Stimulated activated CD8-positive, alpha-beta memory T cell treated with anti-CD3 and anti-CD28 coated beads, Interleukin-2, amount 100 ng/mL, for 1 hour (primary cell): ENCODE measurements around the gene SPACA7.
"Not testable (repeated sequence)": the region's sequence is repeated elsewhere in the genome, so short reads cannot be mapped to it uniquely, and the experiment has no call there.

ENCODE experiments used
- DNase-seq, 2 donors: peaks; one replicate each; pipeline ENCODE4 v3.0.0-alpha.2; 2020; ENCODE audit warnings: low read depth in 2 of 2

The SPACA7 gene

GRCh38 chr13:112350300-112350699 is 25.9 kb upstream of the SPACA7 start:
- DNase-seq = no peak

DNA sequence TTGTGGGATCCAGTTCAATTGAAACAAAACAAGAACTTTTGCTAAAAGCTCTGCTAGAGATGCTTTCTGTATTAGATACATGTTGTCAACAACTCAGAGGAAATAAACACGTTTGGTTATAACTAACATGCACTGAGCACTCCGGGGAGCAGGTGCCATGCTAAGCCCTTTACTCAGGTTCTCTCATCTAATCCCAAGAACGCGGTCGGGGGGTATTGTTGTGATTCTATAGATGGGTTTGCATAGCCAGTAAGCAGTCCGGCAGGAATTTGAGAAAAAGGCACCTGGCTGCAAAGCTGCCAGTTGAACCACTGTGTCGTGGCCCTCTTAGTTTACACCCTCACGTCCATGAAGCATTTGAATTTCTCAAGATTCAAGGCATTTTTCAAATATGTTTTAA is 24.3 kb upstream of the SPACA7 start:
- no peak for DNase-seq

DNA sequence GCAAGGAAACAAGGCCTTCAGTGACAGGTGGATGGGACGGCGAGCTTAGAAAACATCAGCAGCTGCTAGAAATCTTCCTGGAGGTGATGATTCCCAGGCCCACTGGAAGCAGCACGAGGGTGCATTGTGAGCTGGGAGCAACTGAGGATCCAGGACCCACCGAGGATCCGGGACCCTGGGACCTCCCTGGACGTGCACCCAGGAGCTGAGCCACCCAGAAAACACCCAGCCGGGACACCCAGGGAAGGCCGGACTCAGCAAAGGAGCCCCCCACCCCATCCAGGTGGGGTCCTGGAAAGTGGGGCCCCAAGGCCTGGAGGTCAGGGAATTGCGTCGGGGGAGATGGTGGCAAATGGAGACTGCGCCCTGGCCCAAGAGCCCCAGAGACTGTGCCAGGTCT is 22.3 kb upstream of the SPACA7 start:
- DNase-seq = no peak

DNA sequence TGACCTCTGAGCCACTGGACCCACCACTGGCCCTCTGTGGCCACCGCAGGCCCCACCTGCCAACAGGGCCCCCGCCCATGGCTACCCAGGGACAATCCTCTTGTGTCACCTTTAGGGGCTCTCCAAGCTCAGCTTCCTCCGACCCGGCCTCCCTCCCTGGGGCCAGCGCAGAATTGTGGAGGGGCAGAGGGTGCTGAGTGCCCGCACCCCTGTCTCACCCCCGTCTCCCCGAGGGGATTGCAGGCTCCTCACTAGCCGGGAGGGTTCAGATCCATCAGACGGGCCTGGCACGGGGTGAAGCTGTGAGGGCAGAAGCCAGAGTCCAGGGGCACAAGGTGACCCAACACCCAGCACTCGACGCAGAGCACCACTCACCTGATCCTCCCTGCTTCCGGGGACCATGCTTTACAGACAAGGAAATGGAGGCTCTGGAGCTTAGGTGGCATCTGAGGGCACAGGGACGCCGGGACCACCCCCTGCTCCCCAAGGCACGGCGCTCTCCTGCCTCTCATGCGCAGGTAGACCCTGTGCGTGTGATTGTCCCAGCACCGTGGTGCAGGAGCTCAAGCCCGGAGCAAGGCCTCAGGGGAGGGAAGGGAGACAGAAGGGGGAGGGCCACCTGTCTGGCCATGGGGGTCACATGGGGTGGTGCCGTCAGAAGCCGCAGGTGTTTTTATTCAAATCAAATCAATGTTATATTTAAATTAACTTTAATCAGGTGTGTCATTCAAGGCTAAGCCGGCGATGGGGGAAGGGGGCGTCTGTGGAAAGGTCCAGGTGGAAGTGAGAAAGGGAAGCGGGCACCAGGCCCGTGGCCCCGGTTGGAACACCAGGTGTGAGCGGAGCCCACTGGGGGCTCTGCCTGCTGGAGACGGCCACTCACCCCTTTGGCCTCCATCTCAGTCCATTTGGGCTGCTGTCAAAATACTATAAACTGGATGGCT is 21.6 kb upstream of the SPACA7 start:
- no peak for DNase-seq

- DNase-seq = no peak
These were observed 20.8 kb upstream of the SPACA7 start for GRCh38 chr13:112355274-112355838.

GRCh38 chr13:112356190-112356589 is 20.0 kb upstream of the SPACA7 start:
- DNase-seq = no peak

GRCh38 chr13:112358156-112358555 is 18.0 kb upstream of the SPACA7 start:
- no peak for DNase-seq

DNA sequence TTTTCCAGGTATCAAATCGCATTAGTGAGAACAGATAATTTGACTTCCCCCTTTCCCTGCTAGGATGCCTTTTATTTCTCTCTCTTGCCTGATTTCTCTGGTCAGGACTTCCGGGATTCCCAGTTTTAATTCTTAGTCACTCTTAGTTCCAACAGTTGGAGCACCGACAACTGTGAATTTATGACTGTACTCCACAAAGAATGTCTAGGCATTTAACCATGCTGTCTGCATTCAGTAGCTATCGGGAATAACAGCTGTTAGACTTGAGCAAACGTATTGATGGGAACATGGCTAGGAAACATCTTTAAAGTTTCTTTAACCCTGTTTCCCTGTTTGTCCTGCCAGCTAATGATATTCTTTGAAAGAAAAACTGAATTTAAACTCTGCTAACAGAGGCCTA is 14.1 kb upstream of the SPACA7 start:
- DNase-seq = no peak

DNA sequence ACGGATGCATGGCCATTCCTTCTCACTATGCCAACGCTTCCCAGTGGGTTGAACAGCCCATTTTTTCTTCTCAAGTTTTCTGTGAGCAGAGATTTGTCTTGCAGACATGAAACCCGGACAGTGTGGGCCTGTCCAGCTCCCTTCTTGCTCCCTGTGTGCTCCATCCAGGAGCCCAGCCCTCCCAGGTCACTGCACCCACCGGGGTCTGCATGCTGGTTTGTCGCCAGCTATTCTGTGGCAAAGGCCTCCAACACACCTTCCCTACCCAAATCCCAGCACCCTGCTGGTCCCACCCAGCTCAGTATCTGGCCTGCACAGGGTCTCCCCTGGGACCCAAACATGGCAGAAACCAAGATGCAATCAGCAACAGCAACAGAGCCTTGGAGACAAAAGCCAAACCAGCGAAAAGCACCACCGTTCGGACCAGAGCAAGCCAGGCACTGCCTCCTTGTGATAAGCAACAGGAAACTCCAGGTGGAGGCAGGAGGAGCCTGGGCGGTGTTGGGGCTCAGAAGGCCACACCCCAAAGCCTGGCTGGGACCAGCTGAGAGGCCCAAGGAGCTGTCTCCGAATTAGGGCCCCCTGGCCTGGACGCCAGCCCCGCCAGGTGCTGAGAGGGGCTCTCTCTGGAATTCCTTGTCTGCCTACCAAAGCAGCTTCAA is 12.2 kb upstream of the SPACA7 start:
- DNase-seq = no peak

GRCh38 chr13:112366907-112367646 is 9.1 kb upstream of the SPACA7 start:
- DNase-seq = no peak

DNA sequence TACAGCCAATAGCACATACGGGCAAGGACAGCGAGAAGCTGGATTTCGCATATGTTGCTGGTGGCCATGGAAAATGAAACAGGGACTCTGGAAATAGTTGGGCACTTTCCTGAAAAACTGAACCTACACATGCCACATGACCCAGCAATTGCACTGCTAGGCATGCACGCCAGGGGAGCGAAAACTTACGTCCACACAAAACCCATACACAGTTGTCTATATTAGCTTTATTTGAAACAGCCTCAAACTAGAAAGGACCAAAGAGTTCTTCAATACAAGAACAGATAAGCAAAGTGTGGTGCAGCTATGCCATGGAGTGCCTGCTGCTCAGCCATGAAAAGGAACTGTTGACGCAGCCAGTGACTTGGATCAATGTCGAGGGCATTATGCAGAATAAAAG is 7.3 kb upstream of the SPACA7 start:
- DNase-seq = no peak

DNA sequence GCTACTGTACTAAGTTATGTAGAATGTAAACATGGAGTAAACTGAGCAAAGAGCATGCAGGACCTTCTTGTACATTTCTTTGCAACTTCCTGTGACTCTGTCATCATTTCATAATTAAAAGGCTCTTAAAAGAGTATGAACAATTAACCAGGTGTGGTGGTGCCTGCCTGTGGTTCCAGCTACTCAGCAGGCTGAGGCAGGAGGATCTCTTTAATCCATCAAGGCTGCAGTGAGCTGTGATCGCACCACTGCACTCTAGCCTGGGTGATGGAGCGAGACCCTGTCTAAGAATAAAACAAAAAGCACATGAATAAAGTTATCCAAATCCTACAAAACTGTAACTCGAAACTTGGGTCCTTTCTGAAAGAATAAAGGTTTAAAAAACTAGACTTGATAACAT is 5.8 kb upstream of the SPACA7 start:
- no peak for DNase-seq

DNA sequence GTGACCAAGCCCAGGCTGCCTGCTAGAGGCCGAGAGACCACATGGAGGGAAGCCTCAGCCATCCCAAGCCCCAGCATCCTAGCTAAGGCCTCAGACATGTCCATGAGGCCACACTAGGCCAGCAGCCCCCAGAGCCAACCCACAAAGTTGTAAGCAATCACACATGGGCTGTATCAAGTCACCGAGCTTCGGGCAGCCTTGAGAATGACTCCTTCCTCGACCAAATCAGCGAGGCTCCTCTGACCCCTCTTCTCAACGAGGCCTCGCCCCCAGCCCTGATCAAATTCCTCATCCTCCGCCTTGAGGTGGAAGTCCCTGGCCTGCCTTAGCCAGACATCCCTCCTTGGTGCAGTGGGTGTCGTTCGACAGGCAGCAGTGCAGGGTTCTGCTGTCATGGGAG is 1.9 kb upstream of the SPACA7 start:
- no peak for DNase-seq

GRCh38 chr13:112391746-112392145 is 15.6 kb downstream of the SPACA7 start:
- DNase-seq = no peak

DNA sequence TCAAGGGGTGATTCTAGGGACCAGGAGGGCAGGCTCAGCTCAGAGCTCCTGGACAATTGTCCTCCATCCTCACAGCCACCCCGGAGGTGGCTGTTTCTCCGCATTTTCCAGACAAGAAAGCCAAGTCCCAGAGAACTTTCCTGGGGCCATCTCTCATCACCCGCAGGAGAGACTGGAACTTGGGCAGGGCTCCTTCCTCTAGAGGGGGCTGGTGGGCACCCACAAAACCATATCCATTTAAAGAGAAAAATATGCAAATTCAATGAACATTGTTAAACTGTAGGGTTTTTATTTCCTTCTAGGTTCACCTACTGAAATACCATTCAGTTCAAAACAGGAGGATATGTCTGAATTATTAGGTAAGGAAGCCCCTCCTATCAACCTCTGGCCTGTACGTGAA is 16.6 kb downstream of the SPACA7 start:
- no peak for DNase-seq

- not testable (repeated sequence) for DNase-seq
These were observed 18.9 kb downstream of the SPACA7 start for GRCh38 chr13:112395022-112395421.

DNA sequence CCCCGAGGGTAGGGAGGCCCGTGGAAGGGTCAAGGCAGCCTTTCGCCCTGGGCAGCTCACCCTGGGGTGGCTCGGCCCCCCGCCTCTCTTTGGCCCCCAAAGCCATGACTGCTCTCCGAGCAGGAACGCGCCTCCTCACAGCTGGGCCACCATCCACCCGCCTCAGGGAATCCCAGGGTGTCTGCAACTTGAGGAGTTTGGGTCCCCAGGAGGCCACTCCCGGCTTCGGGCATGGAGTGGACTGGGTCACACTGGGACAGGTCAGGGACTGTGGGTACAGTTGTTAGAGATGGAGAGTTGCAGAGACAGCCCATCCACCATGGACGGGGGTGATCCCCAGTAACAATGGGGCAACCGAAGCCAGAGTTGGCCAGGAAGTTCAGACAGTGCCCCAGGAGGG is 19.8 kb downstream of the SPACA7 start:
- not testable (repeated sequence) for DNase-seq

- no peak for DNase-seq
These were observed 21.0 kb downstream of the SPACA7 start for GRCh38 chr13:112397108-112397507.

DNA sequence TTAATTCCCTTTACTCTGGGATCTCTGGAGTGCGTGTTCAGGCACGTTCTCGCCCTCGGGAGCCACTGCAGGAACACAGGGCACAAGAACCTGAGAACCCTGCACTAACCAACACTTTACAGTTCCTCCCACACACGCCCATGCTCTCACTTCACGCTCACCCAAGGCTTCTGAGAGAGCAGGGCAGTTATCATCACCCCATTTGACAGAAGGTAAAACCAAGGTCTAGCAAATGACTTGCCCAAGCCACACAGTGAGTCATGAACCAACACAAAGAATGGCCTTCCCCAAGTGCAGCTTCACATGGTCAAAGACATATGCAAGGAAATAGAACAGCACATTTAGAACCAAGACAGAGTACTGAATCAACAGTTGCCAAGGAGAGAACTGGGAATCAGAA is 22.2 kb downstream of the SPACA7 start:
- not testable (repeated sequence) for DNase-seq

GRCh38 chr13:112409828-112410227 is 33.7 kb downstream of the SPACA7 start:
- not testable (repeated sequence) for DNase-seq

DNA sequence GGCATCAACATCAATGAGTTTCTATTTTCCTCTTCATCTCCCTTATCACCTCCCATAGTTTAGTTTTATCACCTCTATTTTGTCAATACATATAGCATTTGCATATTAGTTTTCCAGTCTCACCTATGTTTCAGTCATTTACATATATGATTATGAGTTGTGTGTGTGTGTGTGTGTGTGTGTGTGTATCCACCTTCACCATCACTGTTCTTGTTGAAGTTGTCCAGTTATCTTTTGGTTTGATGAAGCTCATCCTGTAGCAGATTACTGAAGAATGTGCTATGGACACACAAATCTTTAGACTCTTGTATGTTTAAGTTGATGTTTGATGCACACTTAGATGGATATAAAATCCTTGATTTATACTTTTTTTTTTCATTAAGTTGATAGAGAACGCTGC is 40.5 kb downstream of the SPACA7 start:
- DNase-seq = no peak

DNA sequence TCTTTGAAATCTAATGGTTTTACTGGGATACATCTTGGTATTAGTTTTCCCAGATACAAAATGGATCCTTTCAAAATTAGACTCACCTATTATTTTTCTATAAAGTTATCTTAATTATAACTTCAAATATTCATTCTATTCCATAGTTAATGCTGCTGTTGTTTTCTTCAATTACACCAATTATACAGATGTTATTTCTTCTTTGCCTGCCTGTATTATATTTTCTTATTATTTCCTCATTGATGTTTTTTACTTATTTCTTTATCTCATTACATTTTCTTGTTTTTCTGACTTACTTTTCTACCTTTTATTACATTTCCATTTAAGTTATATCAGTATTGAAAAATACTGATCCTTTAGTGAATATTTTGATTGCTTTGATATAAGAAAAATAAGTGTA is 40.9 kb downstream of the SPACA7 start:
- no peak for DNase-seq
